ENCODE data around the gene CLEC20A.

The CLEC20A gene

DNA sequence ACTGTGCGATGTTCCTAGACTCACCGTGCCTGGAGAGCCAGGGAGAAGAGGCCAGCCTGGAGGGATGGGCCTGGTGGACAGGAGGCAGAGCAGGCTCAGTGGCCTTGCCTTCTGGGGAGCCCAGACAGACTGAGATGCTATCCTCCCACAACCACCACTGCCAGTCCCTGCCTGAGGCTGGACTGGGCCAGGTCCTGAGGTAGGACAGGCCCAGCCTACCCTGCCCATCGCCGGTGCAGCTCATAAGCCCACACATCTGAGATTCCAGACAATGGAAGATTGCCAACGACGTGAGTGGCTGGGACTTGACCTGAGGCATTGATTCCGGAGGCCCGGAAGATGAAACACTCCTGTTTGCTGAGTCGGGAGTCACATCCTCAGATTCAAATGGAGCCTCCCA is 5.8 kb downstream of the CLEC20A start:
- no peak overlapping the region for H3K56ac ChIP-seq (ENCODE audit: low read length)
- no CpG with 5 or more reads among the region's 9 CpGs for whole genome bisulfite sequencing (ENCODE audit: extremely low coverage, insufficient coverage, low lambda C conversion rate)
- H3K4me1 ChIP-seq (ENCODE audit: control insufficient read depth, low read depth, low read length) = no peaks in the 10 kb centered on the region
- H3K79me1 ChIP-seq (ENCODE audit: low read length) = no peaks in the 10 kb centered on the region
- no peaks in the 10 kb centered on the region for H3K36me3 ChIP-seq (ENCODE audit: control insufficient read depth, insufficient read depth, low read length)
- H3K4me2 ChIP-seq (ENCODE audit: low read length) = no peak overlapping the region
- no peak overlapping the region for H3K27ac ChIP-seq (ENCODE audit: low read depth, low read length)
- no peak overlapping the region for H4K5ac ChIP-seq (ENCODE audit: low read length)
- no peaks in the 10 kb centered on the region for H3K79me2 ChIP-seq (ENCODE audit: control insufficient read depth, insufficient read depth, low read length)
- no peak overlapping the region for H2BK120ac ChIP-seq (ENCODE audit: low read depth, low read length)
- no peak for DNase-seq
- no peak overlapping the region for H2BK15ac ChIP-seq (replicated peaks; ENCODE audit: low read depth)
- no peak overlapping the region for H3K23ac ChIP-seq (ENCODE audit: low read length)
- no peaks in the 10 kb centered on the region for H3K27me3 ChIP-seq (ENCODE audit: insufficient read depth, low read length, poor library complexity)
- no peak overlapping the region for H3K18ac ChIP-seq (ENCODE audit: low read length)
- H3K4me3 ChIP-seq (ENCODE audit: low read length) = no peak overlapping the region
- no peak overlapping the region for H2AK5ac ChIP-seq (ENCODE audit: low read length)
- no peak overlapping the region for H4K8ac ChIP-seq (ENCODE audit: low read depth, low read length)
- H3K4ac ChIP-seq (ENCODE audit: low read depth, low read length) = no peak overlapping the region
- no peak overlapping the region for H3K9ac ChIP-seq (ENCODE audit: low read length)
- H2BK5ac ChIP-seq (ENCODE audit: low read length) = no peak overlapping the region

DNA sequence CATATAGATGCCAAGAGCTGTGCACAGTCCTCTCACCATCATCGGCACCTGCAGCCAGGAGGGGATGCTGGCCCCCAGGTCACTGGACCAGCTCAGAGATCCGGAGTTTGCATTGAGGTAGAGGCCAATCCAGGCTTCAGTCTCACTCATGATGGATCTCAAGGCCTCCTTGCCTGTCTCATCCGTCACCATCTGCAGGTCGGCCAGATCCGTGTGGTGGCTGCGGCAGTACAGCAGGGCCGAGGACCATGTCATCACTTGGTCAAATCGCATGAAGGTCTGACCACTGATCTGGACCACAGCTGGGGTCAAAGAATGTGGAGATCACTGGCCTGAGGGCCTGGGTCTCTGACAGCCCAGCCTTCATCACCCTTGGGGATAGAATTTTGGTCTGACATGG is 6.6 kb downstream of the CLEC20A start:
- H3K4me1 ChIP-seq (ENCODE audit: control insufficient read depth, low read depth, low read length) = no peaks in the 10 kb centered on the region
- DNase-seq = no peak
- no peak overlapping the region for H2BK5ac ChIP-seq (ENCODE audit: low read length)
- no peak overlapping the region for H3K27ac ChIP-seq (ENCODE audit: low read depth, low read length)
- H3K56ac ChIP-seq (ENCODE audit: low read length) = no peak overlapping the region
- no peak overlapping the region for H4K5ac ChIP-seq (ENCODE audit: low read length)
- no peak overlapping the region for H2BK120ac ChIP-seq (ENCODE audit: low read depth, low read length)
- H2AK5ac ChIP-seq (ENCODE audit: low read length) = no peak overlapping the region
- no peaks in the 10 kb centered on the region for H3K27me3 ChIP-seq (ENCODE audit: insufficient read depth, low read length, poor library complexity)
- no peak overlapping the region for H3K23ac ChIP-seq (ENCODE audit: low read length)
- H3K4ac ChIP-seq (ENCODE audit: low read depth, low read length) = no peak overlapping the region
- H4K8ac ChIP-seq (ENCODE audit: low read depth, low read length) = no peak overlapping the region
- H2BK15ac ChIP-seq (replicated peaks; ENCODE audit: low read depth) = no peak overlapping the region
- H3K79me2 ChIP-seq (ENCODE audit: control insufficient read depth, insufficient read depth, low read length) = no peaks in the 10 kb centered on the region
- H3K36me3 ChIP-seq (ENCODE audit: control insufficient read depth, insufficient read depth, low read length) = no peaks in the 10 kb centered on the region
- WGBS (ENCODE audit: extremely low coverage, insufficient coverage, low lambda C conversion rate) = no CpG with 5 or more reads among the region's 8 CpGs
- H3K4me2 ChIP-seq (ENCODE audit: low read length) = no peak overlapping the region
- no peak overlapping the region for H3K9ac ChIP-seq (ENCODE audit: low read length)
- H3K4me3 ChIP-seq (ENCODE audit: low read length) = no peak overlapping the region
- no peaks in the 10 kb centered on the region for H3K79me1 ChIP-seq (ENCODE audit: low read length)
- no peak overlapping the region for H3K18ac ChIP-seq (ENCODE audit: low read length)

DNA sequence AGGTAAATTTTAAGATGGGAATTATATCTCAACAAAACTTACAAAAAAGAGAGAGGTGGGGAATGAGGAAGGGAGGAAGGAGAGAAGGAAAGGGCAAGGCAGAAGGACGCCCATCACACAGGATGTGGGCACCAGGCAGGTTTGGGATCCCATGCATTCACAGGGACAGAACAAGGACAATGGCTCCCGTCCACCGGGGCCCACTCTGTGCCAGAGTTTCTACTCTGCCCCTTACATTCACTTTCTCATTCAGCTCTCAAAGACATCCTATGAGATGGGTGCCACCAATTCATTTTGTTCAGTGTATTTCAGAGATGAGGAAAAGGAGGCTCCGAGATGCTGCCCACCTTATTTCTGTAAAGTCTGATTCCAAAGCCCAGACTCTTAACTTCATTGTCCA is 7.4 kb downstream of the CLEC20A start:
- Histone ChIP-seq H3K18ac (ENCODE audit: low read length) (no peak overlapping the region), H2AK5ac (ENCODE audit: low read length) (no peak overlapping the region), H2BK5ac (ENCODE audit: low read length) (no peak overlapping the region), H3K79me2 (ENCODE audit: control insufficient read depth, insufficient read depth, low read length) (no peaks in the 10 kb centered on the region), H3K23ac (ENCODE audit: low read length) (no peak overlapping the region), H3K4ac (ENCODE audit: low read depth, low read length) (no peak overlapping the region), H3K4me2 (ENCODE audit: low read length) (no peak overlapping the region), H3K36me3 (ENCODE audit: control insufficient read depth, insufficient read depth, low read length) (no peaks in the 10 kb centered on the region), H3K27ac (ENCODE audit: low read depth, low read length) (no peak overlapping the region), H3K9ac (ENCODE audit: low read length) (no peak overlapping the region), H3K4me1 (ENCODE audit: control insufficient read depth, low read depth, low read length) (no peaks in the 10 kb centered on the region), H3K4me3 (ENCODE audit: low read length) (no peak overlapping the region), H4K8ac (ENCODE audit: low read depth, low read length) (no peak overlapping the region), H3K79me1 (ENCODE audit: low read length) (no peaks in the 10 kb centered on the region), H3K56ac (ENCODE audit: low read length) (no peak overlapping the region), H4K5ac (ENCODE audit: low read length) (no peak overlapping the region), H2BK15ac (replicated peaks; ENCODE audit: low read depth) (no peak overlapping the region), H2BK120ac (ENCODE audit: low read depth, low read length) (no peak overlapping the region), H3K27me3 (ENCODE audit: insufficient read depth, low read length, poor library complexity) (no peaks in the 10 kb centered on the region)
- no CpG with 5 or more reads among the region's 4 CpGs for WGBS (ENCODE audit: extremely low coverage, insufficient coverage, low lambda C conversion rate)
- DNase-seq = no peak

DNA sequence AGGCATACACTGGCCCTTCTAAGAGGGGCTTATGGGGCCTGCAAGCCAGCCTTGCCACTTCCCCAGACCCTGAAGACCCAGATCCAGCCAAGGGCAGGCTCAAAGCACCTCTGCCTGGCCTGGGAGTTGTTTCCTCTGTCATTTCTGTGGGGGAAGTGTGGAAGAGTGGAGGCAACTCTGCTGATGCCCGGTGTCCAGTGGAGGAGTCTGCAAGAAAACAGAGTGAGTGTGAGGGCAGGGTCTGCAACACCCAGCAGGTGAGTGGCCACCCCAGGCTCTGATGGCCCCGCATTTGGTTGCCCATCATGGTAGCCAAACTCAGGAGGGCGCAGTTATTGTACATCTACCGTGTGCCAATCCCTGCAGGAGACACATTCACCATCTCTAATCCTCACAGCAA is 8.4 kb downstream of the CLEC20A start:
- Histone ChIP-seq H3K4me3 (ENCODE audit: low read length) (no peak overlapping the region), H3K4ac (ENCODE audit: low read depth, low read length) (no peak overlapping the region), H3K56ac (ENCODE audit: low read length) (no peak overlapping the region), H2BK15ac (replicated peaks; ENCODE audit: low read depth) (no peak overlapping the region), H4K5ac (ENCODE audit: low read length) (no peak overlapping the region), H2BK120ac (ENCODE audit: low read depth, low read length) (no peak overlapping the region), H3K18ac (ENCODE audit: low read length) (no peak overlapping the region), H3K79me2 (ENCODE audit: control insufficient read depth, insufficient read depth, low read length) (no peaks in the 10 kb centered on the region), H3K79me1 (ENCODE audit: low read length) (no peaks in the 10 kb centered on the region), H2BK5ac (ENCODE audit: low read length) (no peak overlapping the region), H3K4me1 (ENCODE audit: control insufficient read depth, low read depth, low read length) (no peaks in the 10 kb centered on the region), H4K8ac (ENCODE audit: low read depth, low read length) (no peak overlapping the region), H3K27ac (ENCODE audit: low read depth, low read length) (no peak overlapping the region), H3K23ac (ENCODE audit: low read length) (no peak overlapping the region), H3K9ac (ENCODE audit: low read length) (no peak overlapping the region), H2AK5ac (ENCODE audit: low read length) (no peak overlapping the region), H3K36me3 (ENCODE audit: control insufficient read depth, insufficient read depth, low read length) (no peaks in the 10 kb centered on the region), H3K27me3 (ENCODE audit: insufficient read depth, low read length, poor library complexity) (no peaks in the 10 kb centered on the region), H3K4me2 (ENCODE audit: low read length) (no peak overlapping the region)
- WGBS (ENCODE audit: extremely low coverage, insufficient coverage, low lambda C conversion rate) = no CpG with 5 or more reads among the region's 4 CpGs
- no peak for DNase-seq

DNA sequence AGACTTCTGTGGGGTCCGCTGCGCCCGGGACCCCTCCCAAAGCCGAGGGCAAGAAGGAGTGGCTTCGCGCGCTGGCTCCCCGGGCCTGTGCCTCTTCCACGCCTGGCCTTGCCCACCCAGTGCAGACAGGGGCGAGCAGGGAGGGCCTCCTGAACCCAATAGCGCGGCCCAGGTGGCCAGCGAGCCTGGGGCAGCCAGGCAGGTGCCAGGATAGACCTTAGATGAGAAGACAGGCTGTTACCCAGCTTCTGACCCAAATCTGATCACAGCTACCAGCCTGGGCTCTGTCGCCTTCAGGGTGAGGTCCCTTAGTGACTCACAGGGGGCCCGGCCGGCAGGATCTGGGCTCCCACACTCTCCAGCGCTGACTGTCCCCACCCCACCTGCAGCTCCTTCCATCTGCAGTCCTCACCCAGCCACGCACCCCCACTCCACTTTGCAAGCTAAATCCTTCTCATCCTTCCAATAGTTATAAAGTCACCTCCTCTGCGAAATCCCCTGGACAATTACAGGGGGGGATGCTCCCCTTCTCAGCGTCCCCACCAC is 9.6 kb downstream of the CLEC20A start:
- H3K23ac ChIP-seq (ENCODE audit: low read length) = no peak overlapping the region
- no peak overlapping the region for H3K9ac ChIP-seq (ENCODE audit: low read length)
- no peak overlapping the region for H3K27ac ChIP-seq (ENCODE audit: low read depth, low read length)
- no peak overlapping the region for H2AK5ac ChIP-seq (ENCODE audit: low read length)
- H3K4me2 ChIP-seq (ENCODE audit: low read length) = no peak overlapping the region
- no peaks in the 10 kb centered on the region for H3K79me2 ChIP-seq (ENCODE audit: control insufficient read depth, insufficient read depth, low read length)
- H2BK120ac ChIP-seq (ENCODE audit: low read depth, low read length) = no peak overlapping the region
- H3K4me3 ChIP-seq (ENCODE audit: low read length) = no peak overlapping the region
- H3K18ac ChIP-seq (ENCODE audit: low read length) = no peak overlapping the region
- no peak for DNase-seq
- H2BK15ac ChIP-seq (replicated peaks; ENCODE audit: low read depth) = no peak overlapping the region
- H3K79me1 ChIP-seq (ENCODE audit: low read length) = no peaks in the 10 kb centered on the region
- H4K5ac ChIP-seq (ENCODE audit: low read length) = no peak overlapping the region
- no CpG with 5 or more reads among the region's 20 CpGs for WGBS (ENCODE audit: extremely low coverage, insufficient coverage, low lambda C conversion rate)
- no peak overlapping the region for H4K8ac ChIP-seq (ENCODE audit: low read depth, low read length)
- no peak overlapping the region for H3K56ac ChIP-seq (ENCODE audit: low read length)
- H3K36me3 ChIP-seq (ENCODE audit: control insufficient read depth, insufficient read depth, low read length) = no peaks in the 10 kb centered on the region
- no peak overlapping the region for H3K4ac ChIP-seq (ENCODE audit: low read depth, low read length)
- H3K4me1 ChIP-seq (ENCODE audit: control insufficient read depth, low read depth, low read length) = no peaks in the 10 kb centered on the region
- H3K27me3 ChIP-seq (ENCODE audit: insufficient read depth, low read length, poor library complexity) = no peaks in the 10 kb centered on the region
- H2BK5ac ChIP-seq (ENCODE audit: low read length) = no peak overlapping the region
